NCI-H187 treated with DMSO at 0.1 percent for 48 hours (cell line): ENCODE data around the gene FGFR3.

Source experiments
- DNase-seq: peaks from one replicate; lab custom pipeline; 2025; lab: John Stamatoyannopoulos, UW

The FGFR3 gene

GRCh38 chr4:1770791-1771231 is 22.3 kb upstream of the FGFR3 start:
- no peak for DNase-seq

GRCh38 chr4:1771555-1772305 is 21.4 kb upstream of the FGFR3 start:
- no peak for DNase-seq

GRCh38 chr4:1772853-1773538 is 20.1 kb upstream of the FGFR3 start:
- DNase-seq, result no peak

- DNase-seq, result no peak
Measured at GRCh38 chr4:1773754-1774153, 19.3 kb upstream of the FGFR3 start.

- no peak for DNase-seq
Measured at GRCh38 chr4:1775731-1776500, 17.2 kb upstream of the FGFR3 start.

GRCh38 chr4:1776521-1777161 is 16.5 kb upstream of the FGFR3 start:
- DNase-seq, result no peak

- DNase-seq, result no peak
Measured at GRCh38 chr4:1777822-1778641, 15.1 kb upstream of the FGFR3 start.

- DNase-seq, result no peak
Measured at GRCh38 chr4:1778642-1779392, 14.3 kb upstream of the FGFR3 start.

GRCh38 chr4:1779588-1780382 is 13.3 kb upstream of the FGFR3 start:
- no peak for DNase-seq

GRCh38 chr4:1780435-1780834 is 12.7 kb upstream of the FGFR3 start:
- no peak for DNase-seq

GRCh38 chr4:1783015-1783414 is 10.1 kb upstream of the FGFR3 start:
- no peak for DNase-seq

- no peak for DNase-seq
Measured at GRCh38 chr4:1783970-1784369, 9.1 kb upstream of the FGFR3 start.

GRCh38 chr4:1784395-1784788 is 8.7 kb upstream of the FGFR3 start:
- no peak for DNase-seq

GRCh38 chr4:1784789-1785591 is 8.1 kb upstream of the FGFR3 start:
- DNase-seq, result no peak

- no peak for DNase-seq
Measured at GRCh38 chr4:1785592-1785991, 7.5 kb upstream of the FGFR3 start.

- DNase-seq, result no peak
Measured at GRCh38 chr4:1786544-1787362, 6.3 kb upstream of the FGFR3 start.

- no peak for DNase-seq
Measured at GRCh38 chr4:1787411-1788077, 5.5 kb upstream of the FGFR3 start.
